T-cell (primary cell): ENCODE data around the gene SYNGR4. TPM values are rescaled to one million over a fixed set of nuclear protein-coding genes. Genes with fewer than 3 reads are reported as not detected.

Source experiments
- ATAC-seq, 4 experiments: fragments of 200-7000 bp in 3 of 4; fragments of 150-1000 bp in 1 of 4; cut with Tn5 transposase; replicated peaks in 1 of 4; 1 replicate in 3 of 4; 2 replicates in 1 of 4; pipeline ENCODE4 v1.10.0; 2021; ENCODE audit warnings: moderate library complexity in 3 of 4, mild to moderate bottlenecking in 2 of 4, moderate number of reproducible peaks in 1 of 4
- CTCF ChIA-PET, 2 donors: fragments of 300-600 bp; sonication (Branson Sonifier 250); formaldehyde crosslinking; loops; one replicate each; lab custom pipeline; 2022; ENCODE audit warnings: antibody characterized with exemption in 2 of 2; lab: Charles Lee
- POLR2A ChIA-PET, 2 donors: fragments of 300-600 bp; sonication (Branson Sonifier 250); formaldehyde crosslinking; loops; one replicate each; lab custom pipeline; 2022; ENCODE audit warnings: antibody characterized with exemption in 2 of 2; lab: Charles Lee
- DNase-seq, 35 experiments: peaks; one replicate each; pipeline versions ENCODE4 v3.0.0 to v3.0.0-alpha.2; 2013 to 2023
- H3K27ac ChIP-seq: one replicate; pipeline ENCODE4 v1.5.1; 2013; ENCODE audit warnings: low read length
- H3K27me3 ChIP-seq, 2 experiments: replicated peaks in 1 of 2; 1 replicate in 1 of 2; 2 replicates in 1 of 2; pipeline versions ENCODE4 v1.6.1 to v1.7.0; 2013; ENCODE audit warnings: low read length in 1 of 2, mixed read lengths in 1 of 2; ENCODE audit not compliant: control insufficient read depth in 2 of 2, insufficient read depth in 2 of 2; ENCODE audit errors: extremely low read depth in 1 of 2
- H3K36me3 ChIP-seq, 2 donors: 1 replicate in 1 of 2; 2 replicates in 1 of 2; pipeline versions ENCODE4 v1.6.1 to v1.7.0; 2013; ENCODE audit warnings: low read length in 1 of 2; ENCODE audit not compliant: control insufficient read depth in 2 of 2, insufficient read depth in 1 of 2; ENCODE audit errors: extremely low read depth in 1 of 2
- H3K4me1 ChIP-seq, 2 experiments: 1 replicate in 1 of 2; 2 replicates in 1 of 2; pipeline versions ENCODE4 v1.6.1 to v1.7.0; 2013; ENCODE audit warnings: low read length in 2 of 2, mixed read lengths in 1 of 2; ENCODE audit not compliant: insufficient read depth in 2 of 2, control insufficient read depth in 1 of 2; ENCODE audit errors: extremely low read depth in 1 of 2
- H3K4me3 ChIP-seq, 2 donors: 1 replicate in 1 of 2; 2 replicates in 1 of 2; pipeline versions ENCODE4 v1.5.1 to v1.7.0; 2013; ENCODE audit warnings: mild to moderate bottlenecking in 2 of 2, low read length in 1 of 2, moderate library complexity in 1 of 2; ENCODE audit not compliant: control insufficient read depth in 1 of 2; ENCODE audit errors: extremely low read depth in 1 of 2
- H3K9me3 ChIP-seq: 2 replicates; pipeline ENCODE4 v1.7.0; 2013
- H3K27ac Mint-ChIP-seq, 2 donors: one replicate each; pipeline ENCODE4 v1.8.0; 2020 to 2021; ENCODE audit warnings: mild to moderate bottlenecking in 2 of 2, mixed read lengths in 2 of 2
- H3K27me3 Mint-ChIP-seq, 2 donors: one replicate each; pipeline ENCODE4 v1.8.0; 2021 to 2022; ENCODE audit warnings: mixed read lengths in 2 of 2
- H3K36me3 Mint-ChIP-seq: one replicate; pipeline ENCODE4 v1.8.0; 2021; ENCODE audit warnings: mixed read lengths
- H3K4me1 Mint-ChIP-seq, 3 donors: one replicate each; pipeline ENCODE4 v1.8.0; 2020 to 2022; ENCODE audit warnings: mixed read lengths in 3 of 3, mild to moderate bottlenecking in 1 of 3
- H3K4me3 Mint-ChIP-seq, 3 donors: one replicate each; pipeline ENCODE4 v1.8.0; 2020 to 2022; ENCODE audit warnings: mild to moderate bottlenecking in 3 of 3, mixed read lengths in 3 of 3, moderate library complexity in 3 of 3
- H3K9me3 Mint-ChIP-seq, 3 donors: one replicate each; pipeline ENCODE4 v1.8.0; 2020 to 2022; ENCODE audit warnings: mixed read lengths in 3 of 3
- WGBS: methylation state at CpG from one replicate; pipeline ENCODE4 v1.1.5; 2013; ENCODE audit warnings: missing lambda C conversion rate; ENCODE audit not compliant: insufficient coverage; 5-methylcytosine and 5-hydroxymethylcytosine counted together
- total RNA-seq, 35 experiments: library from RNA in 6 of 35; stranded (reverse) in 6 of 35; fragments of 120-200 nt in 1 of 35; gene quantifications; one replicate each; pipeline versions ENCODE4 v1.2.1 to v1.2.4 and lab custom pipeline; 2013 to 2026

SYNGR4 gene
- total RNA-seq, 5 donors from 2014 or later (not counting 1 experiment from before 2014, with no cell fraction given), result not detected

- Histone ChIP-seq H3K36me3 (no peaks in the 10 kb centered on the region), H3K4me1 (peaks cover 2 to 53% of the 10 kb centered on the region in 2 experiments), H3K27ac (no peak overlapping the region), H3K27me3 (peaks cover 2 to 40% of the 10 kb centered on the region in 2 experiments), H3K4me3 (peak overlapping the region in 1 of 2 donors; percentile 44), H3K9me3 (no peaks in the 10 kb centered on the region)
- H3K36me3 Mint-ChIP-seq, result no peaks in the 10 kb centered on the region
- H3K27ac Mint-ChIP-seq, result peak overlapping the region; percentile 43 to 64
- ChIA-PET POLR2A (no interaction called here), CTCF (no interaction called here)
- H3K9me3 Mint-ChIP-seq, result peaks cover 0 to 6% (median 0%) of the 10 kb centered on the region in 3 donors
- DNase-seq, result peak; percentile 71 to 92 (median 83)
- H3K4me1 Mint-ChIP-seq, result peaks cover 36 to 44% (median 43%) of the 10 kb centered on the region in 3 donors
- H3K4me3 Mint-ChIP-seq, result peak overlapping the region; percentile 61 to 97 (median 70)
- peak; percentile 73 to 84 (median 79) for ATAC-seq
- H3K27me3 Mint-ChIP-seq, result peaks cover 27 to 35% of the 10 kb centered on the region in 2 donors
- WGBS, result 7% methylated on average over 100 of the region's 104 CpGs
Measured at GRCh38 chr19:48398375-48399235, 34.4 kb downstream of the SYNGR4 start.

GRCh38 chr19:48400018-48400742, 36.0 kb downstream of the SYNGR4 start:
- DNase-seq, result peak in 8 of 35 experiments; percentile 19 to 61 (median 30)
- H3K4me1 ChIP-seq, result peaks cover 2 to 40% of the 10 kb centered on the region in 2 experiments
- Mint-ChIP-seq H3K4me3 (peak overlapping the region in 2 of 3 donors; percentile 28 to 42), H3K27ac (peak overlapping the region; percentile 52 to 66), H3K9me3 (peaks cover 0 to 6% (median 0%) of the 10 kb centered on the region in 3 donors), H3K27me3 (peaks cover 17 to 24% of the 10 kb centered on the region in 2 donors), H3K36me3 (no peaks in the 10 kb centered on the region), H3K4me1 (peaks cover 27 to 33% (median 32%) of the 10 kb centered on the region in 3 donors)
- no peak overlapping the region for H3K4me3 ChIP-seq
- POLR2A ChIA-PET, result no interaction called here
- 89% methylated on average over 5 of the region's 14 CpGs for WGBS
- ATAC-seq, result peak in 2 of 4 experiments; percentile 10 to 18
- CTCF ChIA-PET, result interaction anchor here in 1 of 2 donors (0.5 kb wide), 1 partner anchor 143 kb away, joined by 4 read pairs; no protein-coding TSS in a partner anchor
- no peaks in the 10 kb centered on the region for H3K9me3 ChIP-seq
- H3K27ac ChIP-seq, result no peak overlapping the region
- no peaks in the 10 kb centered on the region for H3K36me3 ChIP-seq
- H3K27me3 ChIP-seq, result peaks cover 0 to 29% of the 10 kb centered on the region in 2 experiments

- Mint-ChIP-seq H3K27ac (peak overlapping the region; percentile 36 to 66), H3K9me3 (peaks cover 0 to 6% (median 5%) of the 10 kb centered on the region in 3 donors), H3K36me3 (no peaks in the 10 kb centered on the region), H3K4me1 (peaks cover 23 to 26% (median 24%) of the 10 kb centered on the region in 3 donors), H3K4me3 (no peak overlapping the region), H3K27me3 (peaks cover 16 to 21% of the 10 kb centered on the region in 2 donors)
- ChIA-PET POLR2A (no interaction called here), CTCF (interaction anchor here in 1 of 2 donors (1.0 kb wide), 1 partner anchor 37 kb away, joined by 3 read pairs; the partner anchor contains the start of genes SYNGR4 and TMEM143)
- peaks cover 0 to 18% of the 10 kb centered on the region in 2 experiments for H3K27me3 ChIP-seq
- peaks cover 2 to 29% of the 10 kb centered on the region in 2 experiments for H3K4me1 ChIP-seq
- no peaks in the 10 kb centered on the region for H3K9me3 ChIP-seq
- ATAC-seq, result no peak
- DNase-seq, result no peak
- H3K4me3 ChIP-seq, result no peak overlapping the region
- no peaks in the 10 kb centered on the region for H3K36me3 ChIP-seq
- WGBS, result 73% methylated on average over 5 of the region's 5 CpGs
- H3K27ac ChIP-seq, result peak overlapping the region; percentile 3
Measured at GRCh38 chr19:48401287-48401686, 37.1 kb downstream of the SYNGR4 start.

- H3K27me3 Mint-ChIP-seq, result peaks cover 11 to 15% of the 10 kb centered on the region in 2 donors
- Histone ChIP-seq H3K36me3 (no peaks in the 10 kb centered on the region), H3K9me3 (no peaks in the 10 kb centered on the region), H3K4me1 (peaks cover 0 to 10% of the 10 kb centered on the region in 2 experiments), H3K4me3 (no peak overlapping the region), H3K27ac (no peak overlapping the region), H3K27me3 (peaks cover 0 to 11% of the 10 kb centered on the region in 2 experiments)
- ATAC-seq, result peak; percentile 57 to 74 (median 70)
- H3K4me1 Mint-ChIP-seq, result peaks cover 10 to 15% (median 13%) of the 10 kb centered on the region in 3 donors
- H3K36me3 Mint-ChIP-seq, result no peaks in the 10 kb centered on the region
- H3K4me3 Mint-ChIP-seq, result no peak overlapping the region
- peaks cover 0 to 6% (median 5%) of the 10 kb centered on the region in 3 donors for H3K9me3 Mint-ChIP-seq
- peak overlapping the region in 1 of 2 donors; percentile 12 for H3K27ac Mint-ChIP-seq
- peak in 32 of 35 experiments; percentile 28 to 77 (median 52) for DNase-seq
- WGBS, result 90% methylated on average over 1 of the region's 3 CpGs
- ChIA-PET POLR2A (interaction anchor here in 1 of 2 donors (0.6 kb wide), 1 partner anchor 58 kb away, joined by 7 read pairs; no protein-coding TSS in a partner anchor), CTCF (interaction anchor here (0.5 to 1.2 kb wide), 4 partner anchors 8 to 107 kb away, joined by 3 to 5 read pairs (median 4); partner anchors contain the start of gene KDELR1 (in 1 of the 2))
Measured at GRCh38 chr19:48403606-48404005, 39.4 kb downstream of the SYNGR4 start.

- Mint-ChIP-seq H3K4me1 (peaks cover 6 to 10% (median 8%) of the 10 kb centered on the region in 3 donors), H3K4me3 (no peak overlapping the region), H3K27me3 (peaks cover 11 to 15% of the 10 kb centered on the region in 2 donors), H3K27ac (no peak overlapping the region), H3K9me3 (peaks cover 0 to 5% (median 0%) of the 10 kb centered on the region in 3 donors), H3K36me3 (no peaks in the 10 kb centered on the region)
- no peak overlapping the region for H3K27ac ChIP-seq
- no peaks in the 10 kb centered on the region for H3K36me3 ChIP-seq
- H3K4me3 ChIP-seq, result no peak overlapping the region
- ATAC-seq (no peak), DNase-seq (no peak)
- WGBS, result 94% methylated on average over 16 of the region's 27 CpGs
- peaks cover 0 to 11% of the 10 kb centered on the region in 2 experiments for H3K27me3 ChIP-seq
- CTCF ChIA-PET, result no interaction called here
- POLR2A ChIA-PET, result no interaction called here
- peaks cover 0 to 6% of the 10 kb centered on the region in 2 experiments for H3K4me1 ChIP-seq
- no peaks in the 10 kb centered on the region for H3K9me3 ChIP-seq
Measured at GRCh38 chr19:48405010-48405659, 41.0 kb downstream of the SYNGR4 start.
